Right lung (tissue), 5 donors: Measurements from ENCODE around the gene SNRPD2. TPM values are rescaled to one million over a fixed set of nuclear protein-coding genes. Genes with fewer than 3 reads are reported as not detected.

Experiments used
- polyA plus RNA-seq, 5 donors: library from polyadenylated mRNA; unstranded; fragments of 120-200 nt; gene quantifications; one replicate each; pipeline versions ENCODE4 v1.2.1 to v1.2.3, GENCODE V29; 2013; ENCODE audit warnings: inconsistent platforms in 1 of 5, low replicate concordance in 1 of 5; ENCODE audit not compliant: insufficient read length in 5 of 5, insufficient read depth in 1 of 5

SNRPD2 gene
- polyA plus RNA-seq, 5 donors = 328 to 445 (median 361) TPM

Other genes with a start within 250 kb of the SNRPD2 start
- gene FOSB, start 224.0 kb downstream of the SNRPD2 start, polyA plus RNA-seq = 100 to 1,000 TPM in 4 of 5 donors, 10 to 100 TPM in 1; 15.5 to 269 (median 169) TPM
- 10 to 100 TPM; 10.1 to 14.7 (median 11.2) TPM for gene RTN2, start 194.9 kb downstream of the SNRPD2 start, polyA plus RNA-seq
- under 1 TPM; 0.15 to 0.49 (median 0.28) TPM for gene PPM1N, start 193.5 kb downstream of the SNRPD2 start, polyA plus RNA-seq
- 10 to 100 TPM; 47.8 to 59.7 (median 57.2) TPM for gene VASP, start 184.5 kb downstream of the SNRPD2 start, polyA plus RNA-seq
- gene OPA3, start 107.2 kb downstream of the SNRPD2 start, polyA plus RNA-seq = 1 to 10 TPM; 5.8 to 9.4 (median 6.0) TPM
- gene GPR4, start 89.7 kb downstream of the SNRPD2 start, polyA plus RNA-seq = 1 to 10 TPM; 2.5 to 5.3 (median 3.7) TPM
- 10 to 100 TPM; 24.3 to 31.4 (median 29.8) TPM for gene EML2, start 52.6 kb downstream of the SNRPD2 start, polyA plus RNA-seq
- gene GIPR, start 23.7 kb downstream of the SNRPD2 start, polyA plus RNA-seq = 1 to 10 TPM; 2.8 to 8.7 (median 5.2) TPM
- 10 to 100 TPM in 4 of 5 donors, 1 to 10 TPM in 1; 7.2 to 14.6 (median 11.4) TPM for gene QPCTL, start 713 bp upstream of the SNRPD2 start, polyA plus RNA-seq
- 10 to 100 TPM; 10.2 to 22.1 (median 17.6) TPM for gene FBXO46, start 38.9 kb upstream of the SNRPD2 start, polyA plus RNA-seq
- not detected for gene MEIOSIN, start 41.5 kb upstream of the SNRPD2 start, polyA plus RNA-seq
- 10 to 100 TPM; 10.7 to 39.5 (median 20.0) TPM for gene SIX5, start 77.3 kb upstream of the SNRPD2 start, polyA plus RNA-seq
- 10 to 100 TPM; 43.9 to 89.6 (median 52.9) TPM for gene DMPK, start 90.5 kb upstream of the SNRPD2 start, polyA plus RNA-seq
- gene DMWD, start 100.9 kb upstream of the SNRPD2 start, polyA plus RNA-seq = 10 to 100 TPM; 23.6 to 45.4 (median 34.3) TPM
- gene RSPH6A, start 123.4 kb upstream of the SNRPD2 start, polyA plus RNA-seq = under 1 TPM in 1 of 5 donors, not detected in 4; 0.08 TPM
- gene SYMPK, start 171.2 kb upstream of the SNRPD2 start, polyA plus RNA-seq = 10 to 100 TPM; 50.6 to 73.7 (median 64.0) TPM
- 1 to 10 TPM; 1.2 to 3.3 (median 1.6) TPM for gene FOXA3, start 172.4 kb upstream of the SNRPD2 start, polyA plus RNA-seq
- gene IRF2BP1, start 194.2 kb upstream of the SNRPD2 start, polyA plus RNA-seq = 10 to 100 TPM; 12.1 to 33.4 (median 15.8) TPM
- 1 to 10 TPM; 3.6 to 7.5 (median 5.0) TPM for gene MYPOP, start 210.7 kb upstream of the SNRPD2 start, polyA plus RNA-seq
- not detected for gene NANOS2, start 222.8 kb upstream of the SNRPD2 start, polyA plus RNA-seq